HL-60 (cell line): ENCODE results near the gene OSBPL2.

Experiments used
- GABPA ChIP-seq: IDR thresholded peaks from 2 replicates; pipeline ENCODE4 v1.6.1; 2012; ENCODE audit warnings: low read depth
- POLR2AphosphoS5 ChIP-seq: IDR thresholded peaks from 2 replicates; pipeline ENCODE4 v1.6.1; 2012; ENCODE audit warnings: low read depth
- TF ChIP-seq, protein P1 (sequence below): IDR thresholded peaks from one replicate; pipeline ENCODE4 v1.5.1; 2011; ENCODE audit warnings: low read length, control low read depth, inconsistent platforms; ENCODE audit not compliant: insufficient read depth

DNA sequence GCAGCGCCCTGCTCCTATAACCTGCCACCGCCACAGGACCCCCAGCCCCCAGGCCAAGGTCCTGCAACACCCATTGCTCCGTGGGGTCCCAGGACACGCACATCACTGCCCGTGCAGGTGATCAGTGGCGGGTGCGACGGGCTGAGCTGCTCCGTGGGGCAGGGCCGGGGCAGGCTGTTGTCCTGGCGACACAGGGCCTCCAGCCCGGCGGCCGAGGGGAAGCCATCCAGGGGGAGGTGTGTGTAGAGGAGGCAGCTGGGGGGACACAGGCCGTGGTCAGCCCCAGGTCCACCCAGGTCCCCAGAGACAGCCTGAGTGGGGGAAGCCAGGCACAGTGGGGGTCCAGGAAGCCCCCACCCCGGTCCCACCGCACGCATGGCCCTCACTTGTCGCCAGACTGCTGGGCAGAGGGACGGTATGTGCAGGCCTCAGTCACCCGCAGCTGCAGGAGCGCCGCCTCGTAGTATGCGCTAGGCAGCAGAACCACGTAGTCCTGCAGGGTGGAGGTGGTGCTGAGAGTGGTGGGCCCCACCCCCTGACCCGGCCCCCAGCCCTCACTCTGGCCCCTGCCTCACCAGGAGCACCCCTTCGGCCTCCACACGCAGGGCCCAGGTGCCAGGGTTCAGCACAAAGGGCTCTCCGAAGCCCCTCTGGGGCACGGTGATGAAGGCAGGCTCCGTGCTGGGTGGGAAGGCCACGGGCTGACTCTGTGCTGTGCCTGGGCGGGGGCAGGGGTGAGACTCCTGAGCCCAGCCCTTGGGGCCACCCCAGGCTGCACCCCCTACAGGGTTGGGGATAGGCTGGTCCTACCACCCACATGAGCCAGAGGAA is 94.9 kb downstream of the OSBPL2 start:
- TF ChIP-seq, protein P1, sequence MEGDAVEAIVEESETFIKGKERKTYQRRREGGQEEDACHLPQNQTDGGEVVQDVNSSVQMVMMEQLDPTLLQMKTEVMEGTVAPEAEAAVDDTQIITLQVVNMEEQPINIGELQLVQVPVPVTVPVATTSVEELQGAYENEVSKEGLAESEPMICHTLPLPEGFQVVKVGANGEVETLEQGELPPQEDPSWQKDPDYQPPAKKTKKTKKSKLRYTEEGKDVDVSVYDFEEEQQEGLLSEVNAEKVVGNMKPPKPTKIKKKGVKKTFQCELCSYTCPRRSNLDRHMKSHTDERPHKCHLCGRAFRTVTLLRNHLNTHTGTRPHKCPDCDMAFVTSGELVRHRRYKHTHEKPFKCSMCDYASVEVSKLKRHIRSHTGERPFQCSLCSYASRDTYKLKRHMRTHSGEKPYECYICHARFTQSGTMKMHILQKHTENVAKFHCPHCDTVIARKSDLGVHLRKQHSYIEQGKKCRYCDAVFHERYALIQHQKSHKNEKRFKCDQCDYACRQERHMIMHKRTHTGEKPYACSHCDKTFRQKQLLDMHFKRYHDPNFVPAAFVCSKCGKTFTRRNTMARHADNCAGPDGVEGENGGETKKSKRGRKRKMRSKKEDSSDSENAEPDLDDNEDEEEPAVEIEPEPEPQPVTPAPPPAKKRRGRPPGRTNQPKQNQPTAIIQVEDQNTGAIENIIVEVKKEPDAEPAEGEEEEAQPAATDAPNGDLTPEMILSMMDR, result no peak
- no peak for TF ChIP-seq POLR2AphosphoS5
- no peak for TF ChIP-seq GABPA
